ENCODE results near the gene M1AP. TPM values are rescaled to one million over a fixed set of nuclear protein-coding genes. Genes with fewer than 3 reads are reported as not detected.

The M1AP gene
- total and polyA plus RNA-seq, 9 of the 15 experiments (the other 6 are each of a cell fraction or from before 2014, with no cell fraction given): 0.06 to 0.33 (median 0.11) TPM; not detected in 4

- H4K20me1 ChIP-seq (replicated peaks; ENCODE audit: control insufficient read depth, insufficient read depth, low read length): no peaks in the 10 kb centered on the region
- whole genome bisulfite sequencing (ENCODE audit: insufficient coverage, low coverage, missing lambda C conversion rate): 15% methylated on average over 2 of the region's 2 CpGs
- TF ChIP-seq PRMT5 (CRISPR knock-in tag; IDR thresholded peaks at IDR 0.05) (no peak), PML (IDR thresholded peaks at IDR 0.05; ENCODE audit: low read length) (no peak)
- ATAC-seq (no peak), FAIRE-seq (no peak), DNase-seq (ENCODE audit: extremely low read depth in 1 of 4, low spot score in 3 of 4) (no peak)
- H3K9me1 ChIP-seq (ENCODE audit: control insufficient read depth, insufficient read depth, low read length): no peaks in the 10 kb centered on the region
- no peaks in the 10 kb centered on the region for H3K79me2 ChIP-seq (ENCODE audit: control insufficient read depth, insufficient read depth, low read length)
- ChIA-PET CTCF (ENCODE audit: low intra/inter-chr PET ratio) (no interaction called here), POLR2A (interaction anchor here (0.7 to 1.1 kb wide), 2 partner anchors 9 to 132 kb away, joined by 3 read pairs; partner anchors contain the start of gene M1AP)
- in situ Hi-C loops (cut with MboI): no loop called here
- H3K4me1 ChIP-seq (replicated peaks in 1 of 2; ENCODE audit: control insufficient read depth in 2 of 2, insufficient read depth in 2 of 2, low read length in 2 of 2): no peaks in the 10 kb centered on the region; a peak in 1 of 5 replicates
- intact Hi-C loops (cut with micrococcal nuclease): no loop called here
- no peak overlapping the region for H3K4me2 ChIP-seq (ENCODE audit: insufficient read depth, low read length)
- BruUV-seq (replicated peaks): no TSS peak
- no peak overlapping the region for H3K4me3 ChIP-seq
- no peak overlapping the region for H3K9ac ChIP-seq (ENCODE audit: insufficient read depth in 1 of 2, low read depth in 2 of 2, low read length in 2 of 2)
- H3K9me3 ChIP-seq (replicated peaks; ENCODE audit: control insufficient read depth, insufficient read depth, low read depth, low read length): no peaks in the 10 kb centered on the region
- no peak overlapping the region for H2AFZ ChIP-seq (ENCODE audit: low read depth, low read length)
- peaks cover 4 to 13% of the 10 kb centered on the region in 2 experiments; a peak in 3 of 5 replicates for H3K27me3 ChIP-seq (ENCODE audit: control insufficient read depth in 2 of 2, insufficient read depth in 2 of 2, low read length in 2 of 2)
- H3K36me3 ChIP-seq (ENCODE audit: control insufficient read depth, insufficient read depth, low read length): no peaks in the 10 kb centered on the region
- no peak overlapping the region for H3K27ac ChIP-seq (ENCODE audit: extremely low read depth, low read depth, low read length)
Observed at GRCh38 chr2:74639550-74639949, 8.6 kb downstream of the M1AP start.

DNA sequence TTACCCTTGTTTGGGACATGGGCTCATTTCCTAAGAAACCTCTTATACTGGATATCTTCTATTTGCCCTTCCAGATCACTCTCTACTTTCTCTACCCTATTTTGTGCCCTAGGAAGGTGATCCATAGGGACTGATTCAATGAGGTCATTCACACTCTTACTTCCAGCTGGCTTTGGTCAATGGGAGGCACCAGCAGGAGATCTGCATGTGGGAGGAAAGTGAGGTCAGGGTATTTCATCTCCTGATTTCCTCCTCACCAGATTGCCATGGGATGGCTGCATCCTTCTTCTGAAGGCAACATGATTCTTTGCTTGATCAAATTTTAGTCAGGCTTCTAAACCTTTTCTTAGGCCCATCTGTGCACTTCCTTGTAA, 15.2 kb downstream of the M1AP start:
- Histone ChIP-seq H3K36me3 (ENCODE audit: control insufficient read depth, insufficient read depth, low read length) (no peaks in the 10 kb centered on the region), H3K9me1 (ENCODE audit: control insufficient read depth, insufficient read depth, low read length) (no peaks in the 10 kb centered on the region), H3K27me3 (ENCODE audit: control insufficient read depth in 2 of 2, insufficient read depth in 2 of 2, low read length in 2 of 2) (peaks cover 2 to 5% of the 10 kb centered on the region in 2 experiments; a peak in 2 of 5 replicates), H4K20me1 (replicated peaks; ENCODE audit: control insufficient read depth, insufficient read depth, low read length) (no peaks in the 10 kb centered on the region), H3K9me3 (replicated peaks; ENCODE audit: control insufficient read depth, insufficient read depth, low read depth, low read length) (no peaks in the 10 kb centered on the region), H3K4me1 (replicated peaks in 1 of 2; ENCODE audit: control insufficient read depth in 2 of 2, insufficient read depth in 2 of 2, low read length in 2 of 2) (no peaks in the 10 kb centered on the region), H3K9ac (ENCODE audit: insufficient read depth in 1 of 2, low read depth in 2 of 2, low read length in 2 of 2) (no peak overlapping the region), H3K4me3 (no peak overlapping the region), H3K4me2 (ENCODE audit: insufficient read depth, low read length) (no peak overlapping the region), H3K27ac (ENCODE audit: extremely low read depth, low read depth, low read length) (no peak overlapping the region), H2AFZ (ENCODE audit: low read depth, low read length) (peak overlapping the region; percentile 77), H3K79me2 (ENCODE audit: control insufficient read depth, insufficient read depth, low read length) (no peaks in the 10 kb centered on the region)
- intact Hi-C loops (cut with micrococcal nuclease) (no loop called here), in situ Hi-C loops (cut with MboI) (no loop called here)
- no peak for ATAC-seq
- DNase-seq (ENCODE audit: extremely low read depth in 1 of 4, low spot score in 3 of 4): no peak
- no peak for FAIRE-seq
- CTCF ChIA-PET (ENCODE audit: low intra/inter-chr PET ratio): no interaction called here
- no TSS peak for BruUV-seq (replicated peaks)
- POLR2A ChIA-PET: interaction anchor here (2.1 kb wide), 1 partner anchor 14 kb away, joined by 9 read pairs; no protein-coding TSS in a partner anchor
- TF ChIP-seq TEAD2 (tag; IDR thresholded peaks at IDR 0.05) (no peak), MTF1 (CRISPR knock-in tag; IDR thresholded peaks at IDR 0.05; ENCODE audit: borderline replicate concordance) (no peak), GTF3C2 (IDR thresholded peaks at IDR 0.05; ENCODE audit: borderline replicate concordance, extremely low read depth, insufficient read length) (no peak), TEAD1 (CRISPR knock-in tag; IDR thresholded peaks at IDR 0.05) (no peak), ZNF512 (tag; IDR thresholded peaks at IDR 0.05) (no peak), SNIP1 (IDR thresholded peaks at IDR 0.05; ENCODE audit: low read depth) (no peak)
- TF ChIP-seq, protein P1, sequence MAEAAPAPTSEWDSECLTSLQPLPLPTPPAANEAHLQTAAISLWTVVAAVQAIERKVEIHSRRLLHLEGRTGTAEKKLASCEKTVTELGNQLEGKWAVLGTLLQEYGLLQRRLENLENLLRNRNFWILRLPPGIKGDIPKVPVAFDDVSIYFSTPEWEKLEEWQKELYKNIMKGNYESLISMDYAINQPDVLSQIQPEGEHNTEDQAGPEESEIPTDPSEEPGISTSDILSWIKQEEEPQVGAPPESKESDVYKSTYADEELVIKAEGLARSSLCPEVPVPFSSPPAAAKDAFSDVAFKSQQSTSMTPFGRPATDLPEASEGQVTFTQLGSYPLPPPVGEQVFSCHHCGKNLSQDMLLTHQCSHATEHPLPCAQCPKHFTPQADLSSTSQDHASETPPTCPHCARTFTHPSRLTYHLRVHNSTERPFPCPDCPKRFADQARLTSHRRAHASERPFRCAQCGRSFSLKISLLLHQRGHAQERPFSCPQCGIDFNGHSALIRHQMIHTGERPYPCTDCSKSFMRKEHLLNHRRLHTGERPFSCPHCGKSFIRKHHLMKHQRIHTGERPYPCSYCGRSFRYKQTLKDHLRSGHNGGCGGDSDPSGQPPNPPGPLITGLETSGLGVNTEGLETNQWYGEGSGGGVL (CRISPR knock-in tag; IDR thresholded peaks at IDR 0.05): no peak
